Measurements from ENCODE around the gene LCN1.
A peak's percentile ranks its signal among the peaks of the same experiment; 100 is the strongest.

Gene LCN1

GRCh38 chr9:135488527-135488926 lies 32.7 kb upstream of the LCN1 start:
- no peak for DNase-seq (ENCODE audit: low read depth in 2 of 2)

DNA sequence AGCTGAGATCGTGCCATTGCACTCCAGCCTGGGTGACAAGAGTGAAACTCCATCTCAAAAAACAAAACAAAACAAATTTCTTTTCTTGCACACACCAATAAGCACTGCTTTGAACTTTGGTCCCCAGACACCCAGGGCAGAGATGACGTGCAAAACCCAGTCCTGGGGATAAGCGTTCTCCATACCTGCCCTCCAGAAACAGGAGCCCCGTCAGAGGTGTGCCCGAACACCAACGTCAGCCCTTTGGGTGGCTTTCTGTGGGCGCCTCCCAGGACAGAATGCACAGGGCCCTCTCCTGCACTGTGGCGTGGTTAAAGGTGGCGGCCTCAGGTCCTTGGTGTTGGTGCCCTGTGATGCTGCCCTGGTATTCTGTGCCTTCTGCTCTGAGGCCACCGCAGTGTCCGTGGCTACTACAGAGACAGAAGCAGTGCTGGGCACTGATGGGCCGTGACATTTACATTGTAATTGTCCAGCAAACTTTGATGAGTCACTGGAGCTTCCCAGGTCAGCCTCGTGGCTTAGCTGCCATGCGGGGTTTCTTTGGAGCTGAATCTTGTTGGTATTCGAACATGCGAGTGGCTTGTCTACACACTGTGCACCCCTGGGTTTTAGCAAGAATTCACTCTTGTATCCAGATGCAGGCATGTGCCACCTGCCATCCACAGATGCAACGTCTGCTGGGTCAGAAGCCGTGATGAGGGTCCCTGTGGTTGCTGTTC lies 31.9 kb upstream of the LCN1 start:
- no peak for DNase-seq (ENCODE audit: low read depth in 2 of 2)

GRCh38 chr9:135490166-135490870 lies 30.9 kb upstream of the LCN1 start:
- DNase-seq (ENCODE audit: low read depth in 2 of 2), result no peak

GRCh38 chr9:135490980-135491464 lies 30.2 kb upstream of the LCN1 start:
- no peak for DNase-seq (ENCODE audit: low read depth in 2 of 2)

GRCh38 chr9:135491764-135492163 lies 29.5 kb upstream of the LCN1 start:
- DNase-seq (ENCODE audit: low read depth in 2 of 2), result no peak

- DNase-seq (ENCODE audit: low read depth in 2 of 2), result no peak
These were observed 28.2 kb upstream of the LCN1 start for GRCh38 chr9:135492886-135493669.

DNA sequence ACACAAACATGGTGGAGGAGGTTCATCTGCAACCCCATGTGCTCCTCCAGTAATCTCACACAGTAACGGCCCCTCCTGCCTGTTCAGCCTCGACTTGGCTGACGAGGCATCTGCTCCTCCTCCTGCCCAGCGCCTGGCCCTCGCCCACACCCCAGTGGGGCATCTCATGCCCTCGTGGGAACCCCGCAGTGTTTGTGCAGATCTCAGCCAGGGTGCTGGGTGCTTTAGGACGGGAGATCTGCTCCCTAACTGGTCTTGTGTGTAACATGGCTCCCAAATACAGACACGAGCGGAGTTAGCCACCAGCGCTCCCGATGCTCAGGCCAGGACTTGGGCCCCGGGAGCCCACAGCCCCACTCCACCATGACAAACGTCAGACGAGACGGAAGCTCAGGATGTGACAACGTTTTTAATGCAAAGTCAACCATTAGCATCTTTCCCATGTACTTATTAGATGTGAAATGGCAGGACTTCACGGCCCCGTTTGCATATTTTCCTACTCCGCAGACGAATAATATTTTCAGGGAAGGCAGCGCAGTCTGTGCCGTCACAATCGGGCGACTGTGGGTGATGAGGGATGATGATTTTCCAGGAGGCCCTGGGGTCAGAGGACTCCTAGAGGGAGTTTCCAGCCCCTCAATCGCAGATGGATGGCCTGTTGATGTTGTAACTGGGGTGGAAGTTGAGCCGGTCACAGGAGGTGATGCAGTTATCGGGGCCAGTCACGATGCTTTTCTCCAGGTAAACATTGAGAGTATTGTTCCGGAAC lies 26.3 kb upstream of the LCN1 start:
- DNase-seq (ENCODE audit: low read depth in 2 of 2), result no peak

- no peak for DNase-seq (ENCODE audit: low read depth in 2 of 2)
These were observed 22.7 kb upstream of the LCN1 start for GRCh38 chr9:135498381-135499126.

DNA sequence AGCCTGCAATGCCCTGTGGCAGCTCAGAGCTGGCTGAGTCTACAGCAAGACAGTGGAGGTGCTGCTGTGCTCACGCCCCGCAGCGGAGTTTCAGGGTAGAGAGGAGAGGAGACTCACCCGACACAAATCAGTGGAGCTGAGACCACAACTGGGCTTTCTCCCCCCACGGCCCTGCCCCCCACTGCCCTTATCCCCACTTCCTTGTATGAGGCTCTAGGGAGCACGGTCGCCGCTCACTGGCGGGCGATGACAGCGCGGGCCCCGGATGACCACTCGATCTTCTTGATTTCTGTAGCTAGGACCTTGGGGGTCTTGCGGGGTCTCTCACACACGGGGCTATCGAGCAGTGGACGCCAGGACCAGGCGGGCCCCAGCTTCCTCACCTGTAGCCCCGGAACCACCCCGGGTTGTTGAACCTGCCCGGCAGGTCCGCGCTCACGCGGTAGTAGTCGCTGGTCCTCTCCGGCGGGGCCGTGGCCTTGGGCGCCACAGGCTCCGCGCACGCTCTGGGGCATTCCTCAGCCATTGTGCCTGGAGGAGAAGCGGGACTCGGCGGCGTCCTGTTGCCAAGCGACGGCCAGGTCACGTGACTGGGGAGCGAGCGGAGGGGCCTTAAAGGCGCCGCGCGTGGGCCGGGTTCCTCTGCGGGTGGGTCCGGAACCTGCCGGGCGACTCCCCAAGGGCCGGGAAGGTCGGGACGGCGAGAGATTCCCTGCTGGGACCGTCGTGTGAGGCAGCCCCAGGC lies 21.7 kb upstream of the LCN1 start:
- DNase-seq (ENCODE audit: low read depth in 2 of 2), result peak; percentile 88 to 92

DNA sequence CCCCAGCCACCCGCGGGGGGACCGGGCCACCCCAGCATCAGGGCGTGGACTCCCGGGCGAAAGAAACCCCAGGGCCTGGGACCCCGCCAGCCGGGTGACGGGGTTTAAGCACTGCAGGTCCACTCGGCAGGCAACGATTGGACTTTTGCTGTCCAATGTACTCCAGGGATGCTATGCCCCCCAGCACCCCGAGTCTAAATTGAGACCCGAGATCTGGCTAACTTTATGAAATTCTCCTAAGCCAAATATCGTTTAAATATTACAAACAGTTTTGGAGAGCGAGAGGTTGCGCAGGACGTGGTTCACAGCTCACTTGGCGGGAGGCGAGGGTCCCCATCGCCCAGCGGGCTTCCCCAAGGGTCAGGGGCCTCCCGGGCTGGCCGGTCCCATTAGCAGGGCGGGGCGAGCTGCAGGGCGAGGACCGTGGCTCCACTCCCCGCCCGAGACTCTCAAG lies 21.1 kb upstream of the LCN1 start:
- DNase-seq (ENCODE audit: low read depth in 2 of 2), result no peak

- peak; percentile 68 to 82 for DNase-seq (ENCODE audit: low read depth in 2 of 2)
These were observed 20.5 kb upstream of the LCN1 start, which contains the start of gene MRPS2 for GRCh38 chr9:135500525-135501260. Gene MRPS2, plus strand, starts transcription at chr9:135500682. Its CDS starts 29 bp downstream, at chr9:135500711.

DNA sequence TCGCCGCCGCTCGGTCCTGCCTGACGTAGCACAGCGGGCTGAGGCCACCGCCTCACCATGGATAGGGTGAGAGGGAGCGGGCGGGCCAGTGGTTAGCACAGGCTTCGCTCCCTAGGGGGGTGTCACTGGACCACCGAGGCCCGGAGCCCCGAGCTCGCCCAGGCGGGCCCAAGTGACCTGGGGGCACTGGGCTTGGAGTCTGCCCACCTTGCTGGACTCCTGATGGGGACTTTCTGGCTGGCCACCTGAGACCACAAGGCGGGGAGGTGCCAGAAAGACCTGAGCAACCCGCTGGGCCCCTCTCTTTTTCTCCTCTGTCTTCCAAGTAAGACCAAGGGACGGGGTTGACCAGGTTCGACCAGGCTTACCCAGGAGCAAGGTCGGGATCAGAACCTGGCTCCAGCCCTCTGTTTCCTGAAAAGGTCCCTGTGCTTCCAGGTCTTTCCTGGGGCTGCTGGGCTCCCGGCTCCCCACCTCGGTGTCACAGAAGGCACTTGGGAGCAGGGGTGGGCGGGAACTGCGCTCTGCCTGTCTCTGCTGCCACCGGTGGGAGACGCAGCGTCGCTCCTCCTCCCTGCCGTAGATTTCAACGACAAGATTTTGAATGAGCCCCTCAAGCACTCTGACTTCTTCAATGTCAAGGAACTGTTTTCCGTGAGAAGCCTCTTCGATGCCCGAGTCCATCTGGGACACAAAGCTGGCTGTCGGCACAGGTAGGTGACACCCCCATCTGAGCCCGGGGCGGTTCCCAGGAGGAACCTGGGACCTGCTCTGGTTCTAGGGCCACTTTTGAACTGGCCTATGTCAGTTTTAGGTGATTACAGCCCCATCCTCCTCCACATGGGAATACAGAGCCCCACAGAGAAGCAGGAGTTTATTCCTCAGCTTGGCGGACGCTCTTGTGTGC lies 19.7 kb upstream of the LCN1 start:
- DNase-seq (ENCODE audit: low read depth in 2 of 2), result no peak

DNA sequence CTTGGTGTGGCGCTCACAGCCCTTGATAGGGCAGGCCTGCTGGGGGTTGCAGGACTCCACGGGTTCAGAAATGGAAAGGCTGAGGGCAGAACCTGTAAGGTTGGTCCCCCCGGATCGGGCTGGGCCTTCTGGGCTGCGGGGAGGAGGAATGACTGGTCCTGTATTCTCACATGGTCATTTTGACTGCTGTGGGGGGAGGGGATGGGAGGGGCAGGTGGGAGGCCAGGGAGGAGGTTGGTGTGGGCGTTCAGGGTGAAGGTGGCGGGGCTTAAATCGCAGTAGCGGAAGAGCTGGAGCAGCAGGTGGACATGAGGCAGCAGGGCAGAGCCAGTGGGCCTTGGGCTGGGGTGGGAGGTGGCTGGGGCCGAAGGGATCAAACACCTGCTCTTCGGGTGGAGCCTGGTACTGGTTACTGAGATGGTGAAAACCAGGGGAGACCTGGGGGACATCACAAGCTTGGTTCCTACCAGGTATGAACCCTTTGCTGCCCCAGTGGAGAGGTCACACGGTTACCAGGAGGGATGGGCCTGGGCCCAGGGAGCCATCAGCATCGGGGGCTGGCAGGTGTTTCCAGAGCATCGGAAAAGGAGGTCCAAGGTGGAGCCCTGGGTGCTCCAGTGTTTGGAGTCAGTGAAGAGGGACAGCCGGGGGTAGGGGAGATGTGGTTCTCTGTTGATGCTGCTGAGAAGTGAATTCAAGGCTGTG lies 18.9 kb upstream of the LCN1 start:
- DNase-seq (ENCODE audit: low read depth in 2 of 2), result no peak

- DNase-seq (ENCODE audit: low read depth in 2 of 2), result no peak
These were observed 18.3 kb upstream of the LCN1 start for GRCh38 chr9:135502873-135503321.

DNA sequence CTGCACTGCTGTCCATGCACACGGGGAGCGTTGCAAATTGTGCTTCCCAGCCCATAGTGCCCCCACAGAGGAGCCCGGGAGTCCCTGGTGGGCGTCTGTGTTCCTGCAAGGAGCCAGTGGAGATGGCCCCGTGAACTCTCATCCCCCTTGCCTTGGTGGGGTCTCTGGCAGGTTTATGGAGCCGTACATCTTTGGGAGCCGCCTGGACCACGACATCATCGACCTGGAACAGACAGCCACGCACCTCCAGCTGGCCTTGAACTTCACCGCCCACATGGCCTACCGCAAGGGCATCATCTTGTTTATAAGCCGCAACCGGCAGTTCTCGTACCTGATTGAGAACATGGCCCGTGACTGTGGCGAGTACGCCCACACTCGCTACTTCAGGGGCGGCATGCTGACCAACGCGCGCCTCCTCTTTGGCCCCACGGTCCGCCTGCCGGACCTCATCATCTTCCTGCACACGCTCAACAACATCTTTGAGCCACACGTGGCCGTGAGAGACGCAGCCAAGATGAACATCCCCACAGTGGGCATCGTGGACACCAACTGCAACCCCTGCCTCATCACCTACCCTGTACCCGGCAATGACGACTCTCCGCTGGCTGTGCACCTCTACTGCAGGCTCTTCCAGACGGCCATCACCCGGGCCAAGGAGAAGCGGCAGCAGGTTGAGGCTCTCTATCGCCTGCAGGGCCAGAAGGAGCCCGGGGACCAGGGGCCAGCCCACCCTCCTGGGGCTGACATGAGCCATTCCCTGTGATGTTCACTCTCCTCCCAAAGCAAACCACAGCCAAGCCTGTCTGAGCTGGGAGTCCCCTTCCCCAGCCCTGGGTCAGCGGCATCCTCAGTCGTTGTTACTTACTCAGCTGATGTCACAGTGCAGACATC lies 17.6 kb upstream of the LCN1 start:
- no peak for DNase-seq (ENCODE audit: low read depth in 2 of 2)
